Stimulated activated CD4-positive, alpha-beta T cell treated with anti-CD3 and anti-CD28 coated beads, Interleukin-12 subunit alpha, Interleukin-12 subunit beta, amount 100 ng/mL, for 24 hours (primary cell): ENCODE results near the gene CMIP.

Source experiments
- DNase-seq, 2 experiments: peaks; one replicate each; pipeline ENCODE4 v3.0.0-alpha.2; 2020; ENCODE audit warnings: low read depth in 2 of 2

Gene CMIP

DNA sequence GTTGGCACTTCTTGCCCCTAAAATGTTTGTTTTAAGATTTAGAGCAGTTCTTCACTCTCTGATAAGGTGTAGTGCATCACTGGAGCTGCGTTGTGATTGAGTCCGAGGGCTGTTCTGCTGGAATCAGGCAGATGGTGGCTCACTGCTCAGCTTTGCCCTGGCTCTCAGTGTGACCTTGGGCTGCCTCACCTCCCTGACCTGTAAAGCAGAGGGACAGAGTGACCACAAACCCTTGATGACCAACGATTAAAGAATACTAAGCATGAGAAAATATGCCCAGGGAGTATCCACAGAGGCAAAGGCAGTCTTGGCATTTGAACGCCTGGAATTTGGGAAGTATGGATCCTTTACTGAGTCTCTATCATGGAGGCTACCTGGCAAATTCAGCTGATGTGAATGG, 18.1 kb downstream of the CMIP start:
- DNase-seq = no peak

DNA sequence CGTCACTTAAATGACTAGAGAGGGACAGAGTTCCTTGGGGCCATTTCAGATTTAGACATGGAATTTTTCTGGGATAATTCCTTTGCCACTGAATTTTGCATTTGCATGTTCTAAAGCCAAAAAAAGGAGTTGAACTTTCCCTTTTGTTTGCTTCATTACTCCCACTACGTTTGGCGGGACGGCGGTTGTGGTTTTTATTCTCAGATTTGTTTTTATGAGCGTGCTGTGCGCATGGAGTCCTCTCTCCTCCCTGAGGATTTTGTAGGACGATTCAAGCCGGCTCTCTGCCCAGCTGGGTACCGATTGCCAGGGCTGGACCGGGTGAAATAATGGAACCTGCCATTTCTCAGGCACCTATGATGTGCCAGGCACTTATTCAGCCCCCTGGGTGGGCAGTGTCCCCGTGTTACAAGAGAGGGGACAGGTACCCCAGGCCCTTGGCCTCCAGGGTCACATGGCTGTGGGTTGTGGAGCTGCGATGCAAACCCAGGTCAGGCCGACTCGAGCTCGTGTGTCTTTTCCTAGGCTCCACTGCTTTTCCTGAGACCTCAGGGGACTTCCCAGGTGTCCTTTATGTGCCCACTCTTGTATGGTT, 18.8 kb downstream of the CMIP start:
- DNase-seq = no peak

DNA sequence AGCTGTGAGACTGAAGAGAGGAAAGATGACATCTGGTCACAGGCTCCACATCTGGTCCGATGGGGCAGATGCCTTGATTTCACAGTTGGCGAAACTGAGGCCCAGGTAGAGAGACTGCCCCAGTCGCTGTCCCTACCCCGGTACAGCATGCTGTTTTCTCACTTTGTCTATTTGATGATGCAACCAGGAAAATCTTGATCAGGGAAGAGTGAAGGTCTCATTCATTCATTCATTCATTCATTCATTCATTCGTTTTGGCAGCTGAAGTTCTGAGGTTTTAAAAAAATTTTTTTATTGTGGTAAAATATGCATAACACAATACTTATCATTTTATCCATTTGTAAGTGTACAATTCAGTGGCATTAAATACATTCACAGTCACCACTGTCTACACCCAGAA, 19.7 kb downstream of the CMIP start:
- DNase-seq = no peak

DNA sequence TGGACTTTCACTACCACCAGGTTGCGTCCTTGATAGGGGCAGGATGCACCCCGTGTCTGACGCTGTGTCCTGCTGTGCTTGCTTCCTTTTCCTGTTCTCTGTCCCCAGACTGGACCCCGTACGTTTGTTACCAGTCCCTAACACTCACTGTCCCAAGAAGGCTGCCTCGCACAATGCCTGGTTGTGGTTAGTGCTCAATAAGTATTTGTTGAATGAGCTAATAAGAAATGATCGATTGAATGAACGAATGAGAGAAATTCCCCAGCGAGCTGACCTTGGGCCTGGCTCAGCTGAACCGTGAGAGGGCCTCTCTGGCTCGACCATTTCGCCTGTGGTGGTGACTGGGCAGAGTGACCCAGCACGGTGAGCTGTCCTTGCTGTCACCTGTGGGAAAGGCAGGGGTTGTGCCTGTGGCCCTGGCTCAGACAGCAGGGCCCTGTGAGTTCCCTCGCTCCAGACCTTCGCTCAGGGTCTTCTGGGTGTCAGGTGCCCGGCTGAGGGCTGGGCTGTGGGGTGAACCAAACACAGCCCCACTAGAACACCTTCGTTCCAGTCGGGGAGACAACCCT, 20.9 kb downstream of the CMIP start:
- no peak for DNase-seq

DNA sequence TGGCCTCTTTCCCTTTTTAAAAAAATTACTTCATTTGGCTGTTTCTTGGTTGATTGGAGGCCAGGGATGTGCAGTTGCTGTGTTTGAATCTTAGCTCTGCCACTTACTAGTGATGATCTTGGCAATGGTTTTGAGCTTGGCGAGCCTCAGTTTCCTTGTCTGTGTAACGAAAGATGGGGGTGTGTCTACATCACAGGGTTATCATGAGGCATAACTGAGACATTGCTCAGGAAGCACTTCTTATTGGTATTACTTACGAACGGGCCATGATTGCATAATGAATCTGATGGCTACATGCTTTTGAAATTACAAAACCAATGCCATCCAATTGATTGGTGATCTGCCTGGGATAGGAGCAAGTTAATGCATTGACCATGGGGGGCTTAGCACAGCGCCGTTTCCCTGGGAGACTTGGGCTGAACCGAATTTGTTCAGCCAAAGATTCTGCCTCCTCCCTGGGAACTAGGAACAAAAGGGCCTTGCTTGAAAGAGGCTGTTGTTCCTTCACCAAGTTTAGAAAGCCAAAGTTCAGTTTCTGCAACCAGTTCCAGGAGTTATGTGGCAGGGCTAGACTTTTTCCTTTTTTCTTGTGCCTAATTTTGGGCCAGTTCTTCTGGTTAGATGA, 21.9 kb downstream of the CMIP start:
- no peak for DNase-seq

DNA sequence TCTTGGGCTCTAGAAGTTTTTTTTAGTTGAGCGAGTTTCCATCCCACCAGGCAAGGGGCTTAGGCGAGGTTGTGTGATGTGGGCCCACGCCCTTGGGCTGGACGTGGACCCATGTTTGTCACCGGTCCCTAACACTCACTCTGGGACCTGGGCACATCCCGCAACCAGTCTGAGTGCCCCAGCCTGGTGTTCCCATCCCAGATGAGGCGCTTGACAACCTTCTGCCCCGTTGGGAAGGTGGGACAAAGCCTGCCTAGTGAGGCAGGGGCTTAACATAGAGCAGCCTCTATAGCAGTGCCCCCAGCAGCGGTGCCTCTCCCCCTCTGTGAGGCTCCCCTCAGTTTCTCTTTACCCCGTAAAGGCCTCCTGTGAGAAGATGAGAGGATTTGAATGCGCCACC, 22.5 kb downstream of the CMIP start:
- no peak for DNase-seq

DNA sequence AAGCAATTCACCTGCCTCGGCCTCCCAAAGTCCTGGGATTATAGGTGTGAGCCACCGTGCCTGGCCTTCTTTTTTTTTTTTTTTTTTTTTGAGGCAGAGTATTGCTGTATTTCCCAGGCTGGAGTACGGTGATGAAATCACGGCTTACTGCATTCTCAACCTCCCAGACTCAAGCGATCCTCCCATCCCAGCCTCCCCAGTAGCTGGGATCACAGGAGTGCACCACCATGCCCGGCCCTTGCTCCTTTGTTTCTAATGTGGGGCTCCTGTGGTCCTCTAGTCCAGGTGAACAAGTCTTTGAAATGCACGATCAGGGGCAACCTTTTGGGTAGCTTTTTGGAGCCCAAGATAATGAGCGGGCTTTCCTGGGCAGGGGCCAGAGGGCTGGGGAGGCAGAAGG, 23.2 kb downstream of the CMIP start:
- DNase-seq = no peak

DNA sequence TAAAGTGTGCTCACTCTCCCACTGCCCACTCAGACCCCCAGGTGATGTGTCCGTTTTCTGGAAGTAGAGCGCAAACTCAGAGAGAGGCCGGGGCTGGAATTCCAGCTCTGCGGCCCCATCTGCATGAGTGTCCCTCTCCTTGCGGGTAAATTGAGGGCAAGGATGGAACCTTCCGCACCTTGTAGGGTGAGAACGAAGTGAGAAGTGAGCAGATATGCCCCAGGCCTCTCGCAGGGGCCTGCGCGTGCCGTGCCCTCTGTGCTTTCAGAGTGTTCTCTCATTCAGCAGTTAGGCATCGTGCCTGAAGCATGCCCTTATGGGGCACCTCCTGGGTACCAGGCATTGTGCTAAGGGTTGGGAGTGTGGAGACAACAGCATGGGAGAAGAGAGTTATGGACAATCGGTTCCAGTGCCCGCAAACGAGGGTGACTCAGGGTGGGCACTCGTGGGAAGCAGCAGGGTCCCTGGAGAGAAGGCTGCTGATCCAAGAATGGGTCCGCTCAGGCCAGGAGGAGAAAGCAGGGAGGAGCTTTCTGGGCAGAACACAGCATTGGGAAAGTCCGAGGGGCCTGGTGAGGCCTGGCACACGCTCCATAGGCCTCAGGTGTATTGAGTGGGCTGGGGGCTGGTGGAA, 23.8 kb downstream of the CMIP start:
- DNase-seq = no peak

DNA sequence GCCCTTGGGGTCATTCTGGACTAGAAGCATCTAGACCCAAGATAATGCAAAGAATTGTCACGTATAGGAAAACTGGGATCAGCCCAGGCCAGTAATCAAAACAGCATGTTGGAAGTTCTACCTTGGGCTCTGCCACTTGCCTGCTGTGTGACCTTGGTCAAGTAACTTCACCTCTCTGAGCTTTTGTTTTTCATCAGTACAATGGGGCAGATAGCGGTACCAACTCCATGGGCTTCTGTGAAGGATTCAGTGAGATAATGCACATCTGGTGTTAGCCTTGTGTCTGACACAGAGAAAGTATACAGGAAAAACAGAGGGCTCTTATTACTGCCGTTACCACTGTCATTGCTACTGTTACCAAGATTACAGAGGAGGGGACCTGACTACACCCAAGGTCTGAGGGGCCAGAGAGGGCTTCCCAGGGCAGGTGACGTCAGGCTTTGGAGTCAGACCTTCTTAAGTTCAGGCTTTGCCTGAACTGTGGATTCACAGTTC, 24.6 kb downstream of the CMIP start:
- no peak for DNase-seq

DNA sequence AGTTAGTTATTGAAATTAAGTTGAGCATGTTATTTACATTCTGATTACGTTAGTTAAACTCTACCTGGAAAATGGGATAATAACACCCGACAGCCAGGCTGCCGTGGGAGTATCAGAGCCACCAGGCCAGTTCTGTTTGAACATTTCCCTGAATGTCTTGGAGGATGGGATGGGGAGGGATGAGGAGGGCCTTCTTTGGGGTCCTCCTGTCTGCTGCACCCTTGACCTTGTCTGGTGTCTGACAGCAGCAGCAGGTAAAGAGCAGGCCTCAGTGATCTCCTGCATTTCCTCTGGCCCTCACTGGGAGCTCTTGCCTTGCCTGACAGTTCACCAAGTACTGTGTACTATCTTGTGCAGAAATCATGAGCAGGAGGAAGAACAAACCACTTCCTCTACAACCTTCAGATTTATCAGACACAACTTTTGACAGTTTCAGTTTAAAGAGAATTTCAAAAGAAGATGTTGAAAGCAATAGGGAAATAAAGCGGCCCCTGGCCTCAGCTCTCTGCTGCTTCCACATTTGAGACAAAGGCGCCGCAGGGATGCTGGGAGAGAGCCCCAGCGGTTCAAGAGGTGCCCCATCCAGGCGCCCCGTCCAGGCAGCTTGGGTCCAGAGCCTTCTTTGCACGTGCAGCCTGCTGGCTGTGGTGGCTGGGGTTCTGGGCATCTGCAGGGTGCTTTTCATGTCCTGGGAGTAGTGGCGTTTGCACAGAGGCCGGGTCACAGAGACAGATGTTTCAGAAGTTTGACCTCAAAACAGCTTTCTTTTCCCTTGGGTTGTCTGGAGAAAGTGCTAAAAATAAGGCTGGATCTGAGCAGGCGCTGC, 25.3 kb downstream of the CMIP start:
- DNase-seq = no peak

DNA sequence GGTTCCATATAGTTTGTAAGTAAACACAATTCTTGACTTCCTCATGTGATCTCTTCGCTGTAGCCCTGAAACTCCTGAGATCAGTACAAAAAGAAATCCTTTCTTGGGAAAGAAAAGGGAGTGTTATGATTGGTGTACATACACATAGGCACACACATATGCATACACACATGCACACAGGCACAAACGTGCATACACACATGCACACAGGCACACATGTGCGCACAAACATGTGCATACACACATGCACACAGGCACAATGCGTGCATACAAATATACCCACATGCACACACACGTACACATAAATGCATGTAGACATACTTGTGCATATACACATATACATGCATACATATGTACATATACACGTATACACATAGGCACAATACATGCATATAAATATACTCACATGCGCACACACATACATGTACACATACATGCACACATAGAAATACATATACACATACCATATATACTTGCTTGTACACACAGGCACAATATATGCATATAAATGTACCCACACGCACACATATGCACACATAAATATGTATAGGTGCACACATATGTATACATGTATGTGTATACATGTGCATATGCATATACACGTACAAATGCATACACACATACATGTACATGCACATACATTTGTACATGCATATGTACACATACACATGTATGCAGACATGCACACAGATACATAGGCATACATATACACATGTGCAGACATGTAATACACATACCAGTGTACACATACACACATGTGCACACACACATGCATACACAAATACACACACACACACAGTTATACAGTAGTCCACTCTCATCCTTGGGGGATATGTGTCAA, 26.4 kb downstream of the CMIP start:
- no peak for DNase-seq

DNA sequence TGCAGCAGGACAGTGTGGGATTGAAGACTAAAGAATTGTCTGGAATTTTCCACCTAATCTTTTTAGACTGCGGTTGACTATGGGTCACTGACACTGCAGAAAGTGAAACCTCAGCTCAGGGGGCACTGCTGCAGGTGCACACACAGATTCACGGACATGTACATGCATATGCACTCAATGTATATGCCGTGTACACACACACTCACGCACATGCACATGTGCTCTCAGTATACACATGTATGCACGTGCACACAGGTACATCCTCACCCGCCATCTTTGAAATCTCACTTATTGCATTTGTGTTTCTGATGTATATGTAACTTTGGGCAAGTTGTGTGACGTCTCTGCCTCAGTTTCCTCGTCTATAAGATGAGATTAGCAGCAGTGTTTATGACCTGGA, 27.3 kb downstream of the CMIP start:
- no peak for DNase-seq

DNA sequence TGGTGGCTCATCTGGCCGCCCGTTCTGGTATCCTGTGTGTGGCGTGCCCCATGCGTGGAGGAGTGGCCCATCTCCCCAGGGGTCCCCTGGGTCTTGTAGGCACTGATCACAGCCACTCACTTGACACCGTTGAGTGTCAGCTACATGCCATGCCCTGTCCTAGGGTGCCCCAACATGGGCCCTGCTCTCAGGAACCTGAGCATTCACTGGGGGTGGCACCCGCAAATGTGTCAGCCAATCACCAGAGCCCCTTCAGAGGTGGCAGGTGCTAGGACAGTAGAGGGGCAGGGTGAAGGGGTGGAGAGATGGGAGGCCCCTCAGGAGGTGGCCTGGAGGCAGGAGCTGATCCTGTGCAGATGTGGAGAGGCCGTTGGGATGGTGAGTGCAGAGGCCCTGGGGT, 27.8 kb downstream of the CMIP start:
- no peak for DNase-seq

DNA sequence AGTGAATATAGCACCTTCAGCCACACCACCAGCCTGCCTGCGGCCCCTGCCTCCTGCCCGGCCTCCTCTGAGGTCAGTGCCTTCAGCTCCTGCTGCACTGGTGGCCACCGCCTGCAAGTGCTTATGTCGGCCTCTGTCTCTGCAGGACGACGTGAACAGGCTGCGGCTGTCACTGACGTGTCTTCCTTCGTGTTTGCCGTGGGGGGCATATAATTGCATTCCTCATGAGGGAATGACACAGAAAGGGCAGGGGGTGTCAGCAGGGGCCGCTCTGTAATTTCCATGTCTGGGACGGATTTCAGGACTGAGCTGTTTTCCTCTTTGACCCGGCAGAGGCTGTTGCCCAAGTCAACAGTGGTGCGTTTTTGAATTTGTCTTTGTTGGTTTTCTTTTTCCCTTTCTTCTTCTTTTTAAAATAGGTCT, 28.5 kb downstream of the CMIP start:
- no peak for DNase-seq

DNA sequence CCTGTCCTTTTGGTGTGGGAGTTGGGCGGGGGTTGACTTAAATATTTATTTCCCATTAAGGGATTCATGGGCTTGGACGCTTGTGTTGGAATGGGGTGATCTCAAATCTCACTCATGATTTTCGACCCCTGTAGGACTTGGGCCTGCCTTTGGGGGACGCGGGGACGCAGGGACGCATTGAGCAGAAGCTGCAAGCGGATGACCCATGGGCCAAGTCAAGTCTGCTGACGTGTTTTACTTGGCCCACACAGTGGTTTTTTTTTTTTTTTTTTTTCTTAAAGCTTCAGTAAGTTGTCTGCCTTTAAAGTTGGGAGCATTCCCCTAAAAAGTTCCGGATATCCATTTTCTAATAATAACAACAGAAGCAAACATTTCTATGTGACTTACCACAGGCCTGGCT, 28.9 kb downstream of the CMIP start:
- no peak for DNase-seq

DNA sequence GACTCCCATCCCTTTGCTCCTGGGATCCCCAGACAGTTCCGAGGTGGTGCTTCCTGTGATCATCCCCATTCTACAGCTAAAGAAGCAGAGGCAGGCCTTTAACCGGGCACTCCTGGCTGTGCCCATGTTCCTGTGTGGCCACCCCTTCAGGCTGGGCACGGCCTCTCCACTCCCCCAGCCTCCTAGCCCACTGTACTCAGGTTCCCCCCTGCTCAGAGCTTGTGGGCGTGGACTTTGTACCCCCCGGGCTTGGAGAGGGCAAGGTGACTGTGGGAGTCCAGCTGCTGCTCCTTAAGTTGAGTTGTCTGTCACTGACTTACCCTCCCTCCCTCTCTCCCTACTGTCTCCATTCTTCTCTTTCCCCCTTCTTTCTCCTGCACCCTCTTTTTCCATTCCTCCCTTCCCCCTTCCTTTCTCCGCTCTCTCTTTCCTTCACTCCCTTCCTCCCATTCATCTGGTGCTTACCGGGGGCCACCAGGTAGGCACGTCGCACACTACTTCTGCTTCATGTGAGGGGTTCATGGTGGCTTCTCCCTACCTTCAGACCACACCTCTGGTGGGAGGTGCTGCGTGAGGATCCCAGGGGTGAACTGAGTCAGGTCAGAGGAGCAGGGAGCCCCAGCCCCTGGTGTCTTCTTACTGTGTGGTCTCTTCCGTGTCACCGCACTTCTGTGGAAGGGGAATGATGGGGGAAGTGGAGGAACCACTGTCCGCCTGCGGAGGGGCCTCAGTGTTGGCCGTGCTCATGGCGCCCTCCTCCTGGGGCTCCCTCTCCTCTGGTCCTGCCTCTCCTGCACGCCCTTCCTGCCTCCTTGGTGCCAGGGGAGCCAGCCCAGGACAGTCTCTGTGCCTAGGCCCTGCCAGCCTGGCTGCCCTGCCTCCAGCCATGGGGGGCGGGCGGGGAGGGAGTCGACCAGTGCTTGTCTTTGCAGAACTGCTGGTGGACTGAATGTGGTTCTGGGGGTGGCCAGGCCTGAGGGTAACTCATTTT, 29.7 kb downstream of the CMIP start:
- no peak for DNase-seq

DNA sequence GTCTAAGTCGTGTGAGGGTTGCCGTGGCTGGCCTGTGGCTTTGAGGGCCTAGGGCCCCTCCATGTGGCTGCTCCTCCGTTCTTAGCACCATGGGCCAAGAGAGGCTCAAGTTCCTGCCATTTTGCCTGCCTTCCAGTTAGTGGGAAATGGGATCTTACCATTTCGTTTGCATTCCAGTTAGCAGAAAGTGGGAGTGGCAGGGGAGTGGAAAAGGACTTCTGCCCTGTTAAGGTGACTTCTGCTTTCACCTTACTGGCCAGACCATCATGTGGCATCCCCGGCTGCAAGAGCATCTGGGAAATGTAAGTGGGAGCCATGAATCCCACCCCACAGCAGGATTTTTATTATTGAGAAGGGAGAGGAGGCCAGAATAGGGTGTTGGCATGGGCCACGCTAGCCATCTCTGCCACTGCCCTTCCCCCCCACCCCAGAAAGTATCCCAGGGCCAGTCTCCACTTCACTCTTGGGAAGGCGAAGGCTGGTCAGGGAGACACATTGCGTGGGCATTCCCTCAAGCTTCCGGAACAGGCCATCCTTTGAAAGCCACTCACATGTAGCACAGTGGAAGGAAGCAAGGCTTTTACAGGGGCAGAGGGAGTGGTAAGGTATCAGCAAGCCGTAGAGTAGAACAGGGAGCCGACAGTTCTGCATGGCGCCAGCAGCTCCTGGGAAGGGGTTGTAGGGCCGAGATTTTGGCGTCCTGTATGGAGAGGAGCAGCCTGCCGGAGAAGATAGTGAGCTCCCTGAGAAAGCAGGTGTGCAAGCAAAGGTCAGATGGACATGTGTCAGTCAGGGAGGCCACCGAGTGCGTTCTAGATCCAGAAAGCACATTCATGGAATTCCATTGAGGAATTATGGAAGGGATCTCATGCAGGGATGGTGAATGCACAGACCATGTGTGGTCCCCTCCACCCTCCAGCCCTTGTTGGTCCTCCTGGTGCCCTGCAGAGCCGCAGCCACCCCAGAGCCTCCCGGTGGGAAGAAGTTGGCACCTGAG, 33.4 kb downstream of the CMIP start:
- no peak for DNase-seq

DNA sequence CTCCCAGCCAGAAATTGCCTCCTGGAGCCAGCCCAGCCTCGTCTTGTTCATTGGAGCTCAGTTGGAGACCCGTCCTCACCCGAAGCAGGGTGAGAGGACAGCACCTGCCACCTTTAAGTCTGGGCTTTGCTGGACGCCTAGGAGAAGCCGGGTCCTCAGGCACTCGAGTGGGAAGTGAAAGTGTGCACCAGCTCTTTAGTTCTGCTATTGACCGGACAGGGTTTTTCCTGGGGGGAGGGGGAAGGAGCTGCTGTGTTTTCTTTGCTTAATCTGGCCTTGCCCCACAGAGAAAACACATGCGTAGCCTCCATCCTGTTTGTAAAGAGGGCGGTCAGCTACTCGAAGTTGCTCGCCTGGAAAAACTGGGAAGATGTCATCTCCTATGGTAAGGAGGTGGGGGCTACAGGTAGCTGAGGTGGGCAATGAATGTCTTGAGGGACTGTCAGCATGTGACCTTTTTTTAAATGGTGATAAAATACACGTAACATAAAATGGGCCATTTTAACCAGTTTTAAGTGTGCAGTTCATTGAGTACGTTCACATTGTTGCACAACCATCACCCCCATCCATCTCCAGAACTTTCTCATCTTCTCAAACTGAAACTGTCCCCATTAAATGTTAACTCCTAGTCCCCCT, 34.4 kb downstream of the CMIP start:
- DNase-seq = no peak
